Fibroblast of lung (primary cell): Measurements from ENCODE around the gene ARHGAP18. TPM values are rescaled to one million over a fixed set of nuclear protein-coding genes. Genes with fewer than 3 reads are reported as not detected.

Source experiments
- DNase-seq, 2 donors: peaks; one replicate each; pipeline versions ENCODE4 v3.0.0 to v3.0.0-alpha.2; 2010; ENCODE audit warnings: low read depth in 2 of 2
- H2AFZ ChIP-seq: 2 replicates; pipeline ENCODE4 v1.5.1; 2012; ENCODE audit warnings: low read length, control low read depth, inconsistent platforms
- H3K27ac ChIP-seq: 2 replicates; pipeline ENCODE4 v1.5.1; 2011; ENCODE audit warnings: low read length, control low read depth; ENCODE audit not compliant: insufficient read depth
- H3K27me3 ChIP-seq: 2 replicates; pipeline ENCODE4 v1.5.1; 2011; ENCODE audit warnings: mild to moderate bottlenecking, low read length; ENCODE audit not compliant: control insufficient read depth, insufficient read depth
- H3K36me3 ChIP-seq: 2 replicates; pipeline ENCODE4 v1.5.1; 2011; ENCODE audit warnings: low read length; ENCODE audit not compliant: control insufficient read depth, insufficient read depth
- H3K4me1 ChIP-seq: 2 replicates; pipeline ENCODE4 v1.5.1; 2011; ENCODE audit warnings: low read length; ENCODE audit not compliant: control insufficient read depth, insufficient read depth; ENCODE audit errors: extremely low read depth
- H3K4me2 ChIP-seq: 2 replicates; pipeline ENCODE4 v1.5.1; 2011; ENCODE audit warnings: low read length, control low read depth; ENCODE audit not compliant: insufficient read depth; ENCODE audit errors: extremely low read depth
- H3K4me3 ChIP-seq, 4 experiments: fragments of 200-600 bp in 1 of 4; sonication (generic) in 1 of 4; replicated peaks in 1 of 4; 2 replicates each; pipeline ENCODE4 v1.5.1; 2011 to 2016; ENCODE audit warnings: low read length in 4 of 4, low read depth in 3 of 4, mild to moderate bottlenecking in 3 of 4, control low read depth in 2 of 4, inconsistent platforms in 1 of 4, mixed read lengths in 1 of 4; ENCODE audit not compliant: insufficient read depth in 1 of 4; ENCODE audit errors: control extremely low read depth in 1 of 4
- H3K79me2 ChIP-seq: 2 replicates; pipeline ENCODE4 v1.5.1; 2012; ENCODE audit warnings: mild to moderate bottlenecking, low read length, inconsistent platforms; ENCODE audit not compliant: control insufficient read depth, insufficient read depth
- H3K9ac ChIP-seq: 2 replicates; pipeline ENCODE4 v1.5.1; 2011; ENCODE audit warnings: mild to moderate bottlenecking, low read length, control low read depth; ENCODE audit not compliant: insufficient read depth
- H3K9me3 ChIP-seq: 2 replicates; pipeline ENCODE4 v1.5.1; 2012; ENCODE audit warnings: low read depth, low read length; ENCODE audit not compliant: control insufficient read depth, insufficient read depth
- H4K20me1 ChIP-seq: 2 replicates; pipeline ENCODE4 v1.5.1; 2011; ENCODE audit warnings: low read length; ENCODE audit not compliant: control insufficient read depth, insufficient read depth; ENCODE audit errors: extremely low read depth
- CTCF ChIP-seq, 2 donors: IDR thresholded peaks in 1 of 2; conservative IDR thresholded peaks in 1 of 2; 1 replicate in 1 of 2; 2 replicates in 1 of 2; pipeline ENCODE4 v1.5.1; 2011 to 2012; ENCODE audit warnings: low read length in 2 of 2, control low read depth in 1 of 2, inconsistent platforms in 1 of 2, low read depth in 1 of 2, mild to moderate bottlenecking in 1 of 2
- EZH2 ChIP-seq: IDR thresholded peaks from 2 replicates; pipeline ENCODE4 v1.5.1; 2012; ENCODE audit warnings: low read length, control low read depth, mild to moderate bottlenecking; ENCODE audit errors: missing control alignments
- polyA plus RNA-seq, 2 donors: library from polyadenylated mRNA; depleted of rRNA in 1 of 2; stranded (reverse) in 1 of 2; unstranded in 1 of 2; fragments of >200 nt; gene quantifications; 2 replicates each; pipeline ENCODE4 v1.2.1, GENCODE V29; 2011 to 2012; ENCODE audit warnings: missing spikeins in 1 of 2
- total RNA-seq: library from RNA; depleted of rRNA; stranded (reverse); fragments of >200 nt; gene quantifications from 2 replicates; pipeline ENCODE4 v1.2.1, GENCODE V29; 2014

Gene ARHGAP18
- total and polyA plus RNA-seq, 2 donors (not counting 1 experiment from before 2014, with no cell fraction given), result 18.6 to 38.3 TPM

DNA sequence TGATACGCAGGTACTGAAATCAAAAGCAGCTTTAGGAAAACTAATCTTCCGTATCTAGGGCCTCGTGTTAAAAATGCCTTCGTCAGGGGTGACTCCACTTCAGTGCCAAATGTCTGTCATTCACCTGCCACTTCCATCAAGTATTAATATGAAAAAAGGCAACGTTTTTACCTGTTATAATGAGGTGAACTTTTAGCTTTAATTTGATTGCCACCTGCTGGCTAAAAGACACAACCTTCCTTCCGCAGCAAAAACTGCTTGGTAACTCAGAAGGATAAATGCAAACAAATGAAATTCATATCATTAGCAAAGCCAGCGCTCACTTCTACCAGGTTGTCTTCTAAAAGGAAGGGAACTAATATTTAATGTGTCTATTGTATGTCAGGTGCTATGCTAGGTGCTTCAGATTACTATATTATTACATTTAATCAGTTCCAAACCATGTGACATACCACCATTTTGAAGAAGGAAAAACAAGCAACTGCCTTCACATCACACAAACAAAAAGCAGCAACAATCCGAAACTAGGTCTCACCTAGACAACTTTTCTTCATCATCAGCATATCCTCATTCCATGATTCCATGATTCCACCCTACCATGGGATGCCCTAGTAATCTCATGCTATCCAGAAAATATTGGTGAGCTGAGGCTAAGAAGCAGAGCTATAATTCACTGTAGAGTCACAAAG, 20.6 kb upstream of the ARHGAP18 start:
- H4K20me1 ChIP-seq, result no peaks in the 10 kb centered on the region
- peak in 1 of 2 donors; percentile 52 for DNase-seq
- peaks cover 3% of the 10 kb centered on the region for H3K4me1 ChIP-seq

GRCh38 chr6:129726650-129727049, 16.7 kb upstream of the ARHGAP18 start:
- no peaks in the 10 kb centered on the region for H4K20me1 ChIP-seq
- no peak for TF ChIP-seq CTCF (conservative IDR thresholded peaks at IDR 0.05 in 1 of 2, IDR thresholded peaks at IDR 0.05 in 1 of 2; ENCODE audit: low read depth in 1 of 2, low read length in 2 of 2)
- TF ChIP-seq EZH2, result no peak
- H3K36me3 ChIP-seq, result no peaks in the 10 kb centered on the region
- H3K4me3 ChIP-seq, result no peak overlapping the region
- DNase-seq, result no peak
- no peaks in the 10 kb centered on the region for H3K9me3 ChIP-seq
- H3K27me3 ChIP-seq, result no peaks in the 10 kb centered on the region
- no peaks in the 10 kb centered on the region for H3K4me1 ChIP-seq
- no peaks in the 10 kb centered on the region for H3K79me2 ChIP-seq
- no peak overlapping the region for H2AFZ ChIP-seq
- H3K9ac ChIP-seq, result no peak overlapping the region
- H3K27ac ChIP-seq, result no peak overlapping the region
- H3K4me2 ChIP-seq, result no peak overlapping the region

More for the DNA sequence above, 20.6 kb upstream of the ARHGAP18 start:
- Histone ChIP-seq H3K79me2 (no peaks in the 10 kb centered on the region), H3K9ac (no peak overlapping the region), H3K4me2 (no peak overlapping the region), H3K27me3 (no peaks in the 10 kb centered on the region), H3K27ac (no peak overlapping the region), H2AFZ (peak overlapping the region; percentile 76), H3K9me3 (no peaks in the 10 kb centered on the region), H3K4me3 (no peak overlapping the region), H3K36me3 (no peaks in the 10 kb centered on the region)
- TF ChIP-seq EZH2 (no peak), CTCF (conservative IDR thresholded peaks at IDR 0.05 in 1 of 2, IDR thresholded peaks at IDR 0.05 in 1 of 2; ENCODE audit: low read depth in 1 of 2, low read length in 2 of 2) (peak; percentile 32 to 41)

GRCh38 chr6:129725341-129725740, 15.4 kb upstream of the ARHGAP18 start:
- Histone ChIP-seq H3K36me3 (no peaks in the 10 kb centered on the region), H3K4me1 (no peaks in the 10 kb centered on the region), H3K9me3 (no peaks in the 10 kb centered on the region), H2AFZ (no peak overlapping the region), H3K9ac (no peak overlapping the region), H3K79me2 (no peaks in the 10 kb centered on the region), H4K20me1 (no peaks in the 10 kb centered on the region), H3K4me3 (no peak overlapping the region), H3K4me2 (no peak overlapping the region), H3K27me3 (no peaks in the 10 kb centered on the region), H3K27ac (no peak overlapping the region)
- TF ChIP-seq EZH2 (no peak), CTCF (conservative IDR thresholded peaks at IDR 0.05 in 1 of 2, IDR thresholded peaks at IDR 0.05 in 1 of 2; ENCODE audit: low read depth in 1 of 2, low read length in 2 of 2) (no peak)
- DNase-seq, result no peak
